Psoas muscle (tissue), 8 donors: ENCODE results near the gene PPP4C. TPM values are rescaled to one million over a fixed set of nuclear protein-coding genes. Genes with fewer than 3 reads are reported as not detected.

Experiments used
- ATAC-seq, 4 donors: fragments of 200-7000 bp; cut with Tn5 transposase; one replicate each; pipeline ENCODE4 v1.9.1; 2020; ENCODE audit warnings: moderate library complexity in 3 of 4, mild to moderate bottlenecking in 2 of 4
- DNase-seq, 2 donors: peaks; one replicate each; pipeline ENCODE4 v3.0.0-alpha.2; 2020
- H3K27ac ChIP-seq: fragments of 200-600 bp; one replicate; pipeline ENCODE4 v1.8.0; 2022
- H3K27me3 ChIP-seq, 3 donors: fragments of 200-600 bp in 1 of 3; one replicate each; pipeline versions ENCODE4 v1.6.1 to v1.8.0; 2013 to 2022; ENCODE audit warnings: low read length in 2 of 3, mild to moderate bottlenecking in 2 of 3, moderate library complexity in 1 of 3; ENCODE audit not compliant: insufficient read depth in 3 of 3
- H3K36me3 ChIP-seq, 2 donors: fragments of 200-600 bp in 1 of 2; one replicate each; pipeline versions ENCODE4 v1.6.1 to v1.8.0; 2013 to 2022; ENCODE audit warnings: low read depth in 1 of 2, mild to moderate bottlenecking in 1 of 2, moderate library complexity in 1 of 2; ENCODE audit not compliant: insufficient read depth in 1 of 2
- H3K4me1 ChIP-seq: fragments of 200-600 bp; one replicate; pipeline ENCODE4 v1.8.0; 2022
- H3K4me3 ChIP-seq: fragments of 200-600 bp; one replicate; pipeline ENCODE4 v1.8.0; 2022; ENCODE audit warnings: mild to moderate bottlenecking
- H3K9me3 ChIP-seq: fragments of 200-600 bp; one replicate; pipeline ENCODE4 v1.8.0; 2022
- WGBS, 3 donors: extraction: QIAGEN DNeasy Blood & Tissue Kit; methylation state at CpG; one replicate each; pipeline versions ENCODE4 v1.1.6 to v1.1.7; 2013; 5-methylcytosine and 5-hydroxymethylcytosine counted together
- intact Hi-C, 2 donors: fragments of 100-400 bp; cut with DNase I; formaldehyde crosslinking; loops; one replicate each; pipeline versions ENCODE4 v1.11.0 to v1.14.2; 2022
- polyA plus RNA-seq, 3 donors: library from polyadenylated mRNA; stranded (reverse); fragments of 200-250 nt; gene quantifications; one replicate each; pipeline ENCODE4 v1.2.3, GENCODE V29; 2013
- total RNA-seq, 4 donors: library from RNA; stranded (reverse); fragmentation: NEBNext Ultra II Directional in 2 of 4; extraction: Animal tissue kit (Norgen Biotek cat#: 25700) in 2 of 4; gene quantifications; one replicate each; pipeline versions ENCODE4 v1.2.1 to v1.2.4, GENCODE V29; 2021 to 2023
- TF ChIP-seq, protein P1 (sequence below): fragments of 200-600 bp; IDR thresholded peaks from one replicate; pipeline ENCODE4 v1.8.0; 2022; ENCODE audit warnings: antibody characterized with exemption
- donor health status: healthy with polysubstance abuse.
- donor health status: DM: no; HTN: no; CAD: no; lungs with moderate emphysema.
- donor health status: Bipolar disorder and iron deficiency.
- donor health status: healthy.
- donor health status: DM: yes; HTN: yes; CAD: no.
- donor health status: DM: no; HTN: no; CAD: no.
- donor health status: DM: no; HTN: no; CAD: no.
- donor health status: DM: yes; HTN: yes; CAD: no.

PPP4C gene
- total and polyA plus RNA-seq, 7 donors = 38.1 to 172 (median 64.5) TPM

DNA sequence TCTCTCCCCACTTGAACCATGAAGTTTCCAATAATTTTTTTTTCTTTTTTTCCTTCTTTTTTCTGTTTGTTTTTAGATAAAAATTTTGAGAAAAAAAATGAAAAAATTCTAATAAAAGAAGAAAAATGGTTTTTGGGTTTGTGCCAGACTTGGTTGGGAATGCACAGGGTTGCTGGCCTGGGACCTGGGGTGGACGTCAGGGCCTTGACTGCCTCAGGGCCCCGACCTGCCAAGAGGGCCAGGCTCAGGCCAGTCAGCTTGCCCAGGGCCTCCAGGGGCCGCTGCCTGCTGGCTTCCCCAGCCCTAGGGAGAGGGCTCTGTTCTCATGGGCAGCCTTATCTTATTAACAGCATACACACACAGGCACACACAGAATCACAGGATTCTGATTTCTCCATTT is 9.5 kb downstream of the PPP4C start:
- TF ChIP-seq, protein P1, sequence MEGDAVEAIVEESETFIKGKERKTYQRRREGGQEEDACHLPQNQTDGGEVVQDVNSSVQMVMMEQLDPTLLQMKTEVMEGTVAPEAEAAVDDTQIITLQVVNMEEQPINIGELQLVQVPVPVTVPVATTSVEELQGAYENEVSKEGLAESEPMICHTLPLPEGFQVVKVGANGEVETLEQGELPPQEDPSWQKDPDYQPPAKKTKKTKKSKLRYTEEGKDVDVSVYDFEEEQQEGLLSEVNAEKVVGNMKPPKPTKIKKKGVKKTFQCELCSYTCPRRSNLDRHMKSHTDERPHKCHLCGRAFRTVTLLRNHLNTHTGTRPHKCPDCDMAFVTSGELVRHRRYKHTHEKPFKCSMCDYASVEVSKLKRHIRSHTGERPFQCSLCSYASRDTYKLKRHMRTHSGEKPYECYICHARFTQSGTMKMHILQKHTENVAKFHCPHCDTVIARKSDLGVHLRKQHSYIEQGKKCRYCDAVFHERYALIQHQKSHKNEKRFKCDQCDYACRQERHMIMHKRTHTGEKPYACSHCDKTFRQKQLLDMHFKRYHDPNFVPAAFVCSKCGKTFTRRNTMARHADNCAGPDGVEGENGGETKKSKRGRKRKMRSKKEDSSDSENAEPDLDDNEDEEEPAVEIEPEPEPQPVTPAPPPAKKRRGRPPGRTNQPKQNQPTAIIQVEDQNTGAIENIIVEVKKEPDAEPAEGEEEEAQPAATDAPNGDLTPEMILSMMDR = no peak
- H3K36me3 ChIP-seq = peaks cover 0 to 60% of the 10 kb centered on the region in 2 donors
- peak overlapping the region; percentile 46 for H3K27ac ChIP-seq
- ATAC-seq (peak in 2 of 4 donors; percentile 42), DNase-seq (peak in 1 of 2 donors; percentile 52)
- 40 to 54% (median 44%) methylated on average over 3 of the region's 3 CpGs for WGBS, 3 donors
- H3K27me3 ChIP-seq = no peaks in the 10 kb centered on the region
- intact Hi-C loops = no loop called here
- no peak overlapping the region for H3K4me3 ChIP-seq
- H3K9me3 ChIP-seq = no peaks in the 10 kb centered on the region
- no peaks in the 10 kb centered on the region for H3K4me1 ChIP-seq

DNA sequence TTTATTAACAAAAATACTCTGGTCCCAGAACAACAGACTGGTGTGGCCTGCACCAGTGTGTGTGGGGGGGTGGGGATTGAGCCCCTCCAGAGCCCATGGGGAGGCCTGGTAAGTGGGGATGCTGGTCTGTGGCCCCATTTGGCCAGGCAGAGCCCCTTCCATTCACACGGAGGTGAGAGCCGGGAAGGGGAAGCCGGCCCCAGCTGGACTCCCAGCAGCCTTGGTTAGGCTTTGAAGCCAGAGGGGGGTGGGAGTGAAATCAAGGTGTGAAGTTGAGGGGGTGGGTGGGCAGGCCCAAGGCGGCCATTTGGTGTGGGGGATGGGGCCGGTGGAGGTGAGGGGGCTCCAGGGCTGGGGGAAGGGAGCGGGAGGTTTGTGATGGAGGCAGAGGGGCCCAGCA is 10.0 kb downstream of the PPP4C start:
- 68 to 74% (median 71%) methylated on average over 6 of the region's 6 CpGs for WGBS, 3 donors
- TF ChIP-seq, protein P1 = no peak
- Histone ChIP-seq H3K27ac (no peak overlapping the region), H3K4me3 (no peak overlapping the region), H3K4me1 (peaks cover under 1% of the 10 kb centered on the region), H3K36me3 (peaks cover 0 to 55% of the 10 kb centered on the region in 2 donors), H3K27me3 (no peaks in the 10 kb centered on the region), H3K9me3 (no peaks in the 10 kb centered on the region)
- DNase-seq = no peak
- ATAC-seq = no peak
- intact Hi-C loops = no loop called here

DNA sequence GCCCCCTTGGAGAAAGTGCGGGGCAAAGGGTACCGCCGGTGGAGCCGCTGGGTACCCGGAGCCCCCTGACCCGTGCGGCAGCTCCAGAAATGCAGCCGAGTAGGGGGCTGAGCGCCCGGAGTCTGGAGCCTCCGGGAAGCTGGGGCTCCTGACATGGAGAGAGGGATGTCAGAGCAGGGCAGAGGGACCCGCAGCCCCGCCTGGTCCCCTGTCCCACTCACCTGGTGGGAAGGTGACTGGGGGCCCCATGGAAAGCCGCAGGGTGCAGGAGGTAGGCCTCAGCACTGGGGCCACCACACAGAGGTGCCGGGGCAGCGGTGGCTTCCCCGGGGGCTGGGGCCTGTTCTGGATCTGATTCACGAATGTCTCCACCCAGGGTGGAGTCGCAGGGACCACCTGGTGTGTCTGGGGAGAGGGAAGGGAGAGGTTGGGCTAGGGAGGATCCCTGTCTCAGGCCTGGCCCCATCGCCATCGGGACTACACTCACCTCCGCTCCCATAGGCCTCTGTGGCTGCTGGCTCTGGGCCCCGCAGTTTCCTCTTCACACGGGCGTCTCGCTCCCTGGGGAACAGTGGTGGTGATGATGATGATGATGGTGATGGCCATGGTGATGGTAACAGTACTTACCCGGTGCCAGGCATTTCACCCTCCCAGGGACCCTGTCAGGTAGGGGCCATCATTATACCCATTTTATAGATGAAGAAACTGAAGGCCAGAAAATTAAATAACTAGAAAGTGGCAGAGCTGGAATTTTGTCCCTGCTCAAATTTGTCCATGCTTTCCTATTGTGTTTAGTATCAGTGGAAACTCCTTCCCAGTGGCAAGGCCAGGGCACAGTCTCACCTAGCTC is 10.7 kb downstream of the PPP4C start:
- Histone ChIP-seq H3K27ac (no peak overlapping the region), H3K4me3 (no peak overlapping the region), H3K4me1 (peaks cover 6% of the 10 kb centered on the region), H3K9me3 (no peaks in the 10 kb centered on the region), H3K27me3 (no peaks in the 10 kb centered on the region), H3K36me3 (peaks cover 0 to 48% of the 10 kb centered on the region in 2 donors)
- ATAC-seq (peak in 1 of 4 donors; percentile 9), DNase-seq (no peak)
- intact Hi-C loops = no loop called here
- 72 to 74% (median 74%) methylated on average over 24 to 27 of the region's 27 CpGs for WGBS, 3 donors
- TF ChIP-seq, protein P1 = no peak

DNA sequence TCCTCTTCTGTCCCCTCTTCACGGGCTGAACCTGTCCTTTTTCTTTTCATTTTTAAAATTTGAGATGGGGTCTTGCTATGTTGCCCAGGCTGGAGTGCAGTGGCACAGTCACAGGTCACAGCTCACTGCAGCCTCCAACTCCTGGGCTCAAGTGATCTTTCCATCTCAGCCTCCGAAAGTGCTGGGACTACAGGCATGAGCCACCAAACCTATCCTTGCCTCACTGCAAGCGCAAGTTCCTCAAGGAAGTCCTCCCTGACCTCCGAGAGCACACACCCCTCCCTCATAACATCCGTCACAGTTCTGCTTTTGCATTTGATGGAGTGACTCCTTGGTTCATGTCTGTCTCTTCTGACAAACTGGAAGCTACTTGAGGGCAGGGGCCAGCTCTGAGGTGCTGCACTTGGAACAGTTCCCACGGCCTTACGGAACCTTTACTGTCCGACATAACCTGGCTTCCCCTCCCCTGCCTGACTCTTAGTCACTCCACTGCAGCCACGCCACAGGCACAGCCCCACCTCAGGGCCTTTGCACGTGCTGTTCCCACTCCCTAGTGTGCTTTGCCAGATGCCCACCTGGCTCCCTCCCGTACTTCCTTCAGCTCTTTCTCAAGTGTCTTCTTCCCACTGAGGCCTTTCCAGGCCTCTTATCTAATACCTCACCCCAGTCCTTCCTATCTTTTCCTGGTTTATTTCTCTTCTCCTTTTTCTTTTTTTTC is 11.5 kb downstream of the PPP4C start:
- ATAC-seq (no peak), DNase-seq (no peak)
- H3K4me1 ChIP-seq = peaks cover 11% of the 10 kb centered on the region
- H3K27ac ChIP-seq = peak overlapping the region; percentile 23
- H3K9me3 ChIP-seq = no peaks in the 10 kb centered on the region
- H3K27me3 ChIP-seq = no peaks in the 10 kb centered on the region
- no peak overlapping the region for H3K4me3 ChIP-seq
- intact Hi-C loops = no loop called here
- TF ChIP-seq, protein P1 = no peak
- 87 to 91% (median 89%) methylated on average over 11 of the region's 11 CpGs for WGBS, 3 donors
- peaks cover 0 to 39% of the 10 kb centered on the region in 2 donors for H3K36me3 ChIP-seq
